K562 (cell line): ENCODE measurements around the gene UBFD1. TPM values are rescaled to one million over a fixed set of nuclear protein-coding genes. Genes with fewer than 3 reads are reported as not detected.

Experiments used
- ARHGAP35 ChIP-seq: fragments of 450-650 bp; IDR thresholded peaks from 2 replicates; pipeline ENCODE4 v1.6.1; 2018; ENCODE audit not compliant: partially characterized antibody
- ARID1B ChIP-seq: fragments of 450-650 bp; IDR thresholded peaks from 2 replicates; pipeline ENCODE4 v1.6.1; 2016; ENCODE audit warnings: antibody characterized with exemption, mild to moderate bottlenecking, inconsistent platforms
- GATAD2B ChIP-seq: fragments of 450-650 bp; IDR thresholded peaks from 2 replicates; pipeline ENCODE4 v1.6.1; 2017; ENCODE audit warnings: mild to moderate bottlenecking, borderline replicate concordance
- ID3 ChIP-seq, 2 experiments: fragments of 250-450 bp in 1 of 2; fragments of 450-650 bp in 1 of 2; sonication (Bioruptor Pico) in 1 of 2; IDR thresholded peaks; 2 replicates each; pipeline versions ENCODE4 v1.6.1 to v1.8.0; 2016 to 2021; ENCODE audit warnings: mild to moderate bottlenecking in 2 of 2, moderate library complexity in 2 of 2, missing compliant biosample characterization in 1 of 2, missing genetic modification characterization in 1 of 2
- KLF10 ChIP-seq: fragments of 250-450 bp; sonication (Bioruptor Pico); IDR thresholded peaks from 2 replicates; pipeline ENCODE4 v1.6.1; 2021; ENCODE audit warnings: matching md5 sums
- LARP7 ChIP-seq: fragments of 450-650 bp; IDR thresholded peaks from 2 replicates; pipeline ENCODE4 v1.6.1; 2016
- NFE2 ChIP-seq: IDR thresholded peaks from 2 replicates; pipeline ENCODE4 v1.6.1; 2014; ENCODE audit warnings: antibody characterized with exemption, low read depth
- NONO ChIP-seq, 2 experiments: fragments of 200-400 bp in 1 of 2; fragments of 450-650 bp in 1 of 2; formaldehyde crosslinking in 1 of 2; IDR thresholded peaks; 2 replicates each; pipeline ENCODE4 v1.6.1; 2017; ENCODE audit warnings: low read depth in 2 of 2, mild to moderate bottlenecking in 2 of 2, moderate library complexity in 2 of 2, low read length in 1 of 2
- PCBP1 ChIP-seq: fragments of 200-400 bp; formaldehyde crosslinking; IDR thresholded peaks from 2 replicates; pipeline ENCODE4 v1.6.1; 2018; ENCODE audit warnings: mild to moderate bottlenecking, low read depth, low read length; ENCODE audit not compliant: poor library complexity, severe bottlenecking
- PCBP2 ChIP-seq: fragments of 200-400 bp; formaldehyde crosslinking; IDR thresholded peaks from 2 replicates; pipeline ENCODE4 v1.6.1; 2018; ENCODE audit warnings: low read length, low read depth, mild to moderate bottlenecking, moderate library complexity; ENCODE audit not compliant: poor library complexity, severe bottlenecking
- PKNOX1 ChIP-seq: fragments of 450-650 bp; IDR thresholded peaks from 2 replicates; pipeline ENCODE4 v1.6.1; 2016
- PREB ChIP-seq: sonication (generic); formaldehyde crosslinking; IDR thresholded peaks from 2 replicates; pipeline ENCODE4 v1.8.1; 2023; ENCODE audit warnings: mild to moderate bottlenecking, missing genetic modification reagents
- SRF ChIP-seq, 2 experiments: fragments of 250-450, 450-650 bp in 1 of 2; sonication (Bioruptor Pico) in 1 of 2; sonication (generic) in 1 of 2; formaldehyde crosslinking; IDR thresholded peaks; 2 replicates each; pipeline versions ENCODE4 v1.5.0 to v1.5.1; 2020 to 2022; ENCODE audit warnings: mild to moderate bottlenecking in 1 of 2, missing genetic modification reagents in 1 of 2
- TEAD2 ChIP-seq: fragments of 450-650 bp; IDR thresholded peaks from 2 replicates; pipeline ENCODE4 v1.6.1; 2016; ENCODE audit warnings: missing genetic modification characterization, control low read depth, missing compliant biosample characterization
- ZBTB26 ChIP-seq: fragments of 450-650 bp; formaldehyde crosslinking; IDR thresholded peaks from 2 replicates; pipeline ENCODE4 v1.4.0; 2022; ENCODE audit warnings: missing genetic modification characterization
- ZNF224 ChIP-seq: sonication (generic); formaldehyde crosslinking; IDR thresholded peaks from 2 replicates; pipeline ENCODE4 v1.8.0; 2022; ENCODE audit warnings: mild to moderate bottlenecking, missing genetic modification reagents
- ZNF764 ChIP-seq: fragments of 250-450 bp; sonication (Bioruptor Pico); IDR thresholded peaks from 2 replicates; pipeline ENCODE4 v1.4.0; 2020; ENCODE audit warnings: low read depth, mild to moderate bottlenecking, moderate library complexity
- ZNF830 ChIP-seq: fragments of 250-450 bp; sonication (Bioruptor Pico); IDR thresholded peaks from 2 replicates; pipeline ENCODE4 v1.5.0; 2021; ENCODE audit warnings: mild to moderate bottlenecking
- polyA plus RNA-seq, 8 experiments: library from polyadenylated mRNA; depleted of rRNA in 4 of 8; stranded (reverse) in 5 of 8; unstranded in 3 of 8; fragments of >200 nt; fragmentation: Nextera tagmentation in 2 of 8; fragmentation: Illumina TruSeq in 1 of 8; extraction: Ambion mirVana in 2 of 8; extraction: Trizol in 1 of 8; gene quantifications; 2 replicates each; pipeline versions ENCODE4 v1.2.1 to v1.2.3, GENCODE V29; 2011 to 2014; ENCODE audit warnings: inconsistent platforms in 1 of 8, missing spikeins in 1 of 8
- total RNA-seq, 7 experiments: library from RNA; depleted of rRNA in 6 of 7; stranded (reverse); fragments of >200 nt in 6 of 7; fragmentation: Illumina TruSeq in 2 of 7; extraction: Trizol in 2 of 7; gene quantifications; 2 replicates each; pipeline versions ENCODE4 v1.2.1 to v1.2.3, GENCODE V29; 2011 to 2021; ENCODE audit warnings: low replicate concordance in 1 of 7
- TF ChIP-seq, protein P1 (sequence below): fragments of 450-650 bp; conservative IDR thresholded peaks from 2 replicates; pipeline ENCODE4 v1.6.1; 2016; ENCODE audit warnings: missing genetic modification characterization, low read depth, mild to moderate bottlenecking, missing compliant biosample characterization, moderate library complexity
- TF ChIP-seq, protein P2 (sequence below): fragments of 250-450 bp; sonication (Bioruptor Pico); IDR thresholded peaks from 2 replicates; pipeline ENCODE4 v1.5.0; 2021

UBFD1 gene
- total and polyA plus RNA-seq, 9 of the 15 experiments (the other 6 are each of a cell fraction or from before 2014, with no cell fraction given): 10.7 to 66.2 (median 34.0) TPM

DNA sequence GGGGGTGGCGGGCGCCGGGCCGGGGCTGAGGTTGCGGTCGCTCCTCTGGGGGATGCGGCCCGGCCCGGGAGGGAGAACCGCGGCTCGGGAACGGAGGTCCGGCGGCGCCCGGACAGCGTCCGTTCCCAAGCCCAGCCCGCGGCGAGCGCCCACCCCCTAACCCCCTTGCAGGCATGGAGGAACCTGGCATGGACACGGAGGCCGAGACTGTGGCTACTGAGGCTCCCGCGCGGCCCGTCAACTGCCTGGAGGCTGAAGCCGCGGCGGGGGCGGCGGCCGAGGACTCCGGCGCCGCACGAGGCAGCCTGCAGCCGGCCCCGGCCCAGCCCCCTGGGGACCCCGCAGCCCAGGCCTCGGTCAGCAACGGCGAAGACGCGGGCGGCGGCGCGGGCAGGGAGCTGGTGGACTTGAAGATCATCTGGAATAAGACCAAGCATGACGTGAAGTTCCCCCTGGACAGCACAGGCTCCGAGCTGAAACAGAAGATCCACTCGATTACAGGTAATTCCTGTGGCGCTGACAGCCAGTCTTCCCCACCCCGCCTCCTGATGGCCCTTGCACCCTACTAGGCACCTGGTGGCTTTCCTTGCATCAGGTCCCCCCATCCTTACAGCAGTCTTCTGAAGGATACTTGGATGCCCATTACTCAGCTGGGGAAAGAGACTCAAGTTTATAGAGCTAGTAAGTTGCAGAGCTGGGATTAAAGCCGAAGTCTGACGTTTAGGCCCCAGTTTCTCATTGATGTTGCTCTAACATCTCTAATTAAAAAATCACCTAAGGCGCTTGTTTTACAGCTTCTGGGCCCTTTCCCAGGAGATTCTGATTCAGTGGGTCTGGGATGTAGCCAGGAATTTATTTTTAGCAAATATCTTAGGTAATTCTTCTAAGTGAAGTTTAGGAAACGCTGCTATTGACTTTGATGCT, 514 bp downstream of the UBFD1 start (continued):
- TF ChIP-seq ARHGAP35 (no peak), PCBP1 (no peak), PCBP2 (no peak), ZNF224 (no peak), GATAD2B (0 out of 2 replicates have a peak, but pooled peaks have one; percentile 47), SRF (CRISPR knock-in tag; IDR thresholded peaks at IDR 0.05) (no peak), TEAD2 (no peak), LARP7 (no peak), ID3 (CRISPR knock-in tag; IDR thresholded peaks at IDR 0.05) (no peak), ID3 (tag; IDR thresholded peaks at IDR 0.05) (no peak), ZBTB26 (CRISPR knock-in tag) (no peak), PREB (CRISPR knock-in tag) (no peak), KLF10 (CRISPR knock-in tag) (no peak), PKNOX1 (no peak), ARID1B (no peak), NFE2 (no peak), NONO (IDR thresholded peaks at IDR 0.05; ENCODE audit: low read depth in 2 of 2, low read length in 1 of 2) (peak; percentile 22 to 62; a peak in 3 of 4 replicates), ZNF830 (CRISPR knock-in tag) (no peak), ZNF764 (CRISPR knock-in tag) (no peak)
- TF ChIP-seq, protein P1, sequence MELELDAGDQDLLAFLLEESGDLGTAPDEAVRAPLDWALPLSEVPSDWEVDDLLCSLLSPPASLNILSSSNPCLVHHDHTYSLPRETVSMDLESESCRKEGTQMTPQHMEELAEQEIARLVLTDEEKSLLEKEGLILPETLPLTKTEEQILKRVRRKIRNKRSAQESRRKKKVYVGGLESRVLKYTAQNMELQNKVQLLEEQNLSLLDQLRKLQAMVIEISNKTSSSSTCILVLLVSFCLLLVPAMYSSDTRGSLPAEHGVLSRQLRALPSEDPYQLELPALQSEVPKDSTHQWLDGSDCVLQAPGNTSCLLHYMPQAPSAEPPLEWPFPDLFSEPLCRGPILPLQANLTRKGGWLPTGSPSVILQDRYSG (tag): no peak
- TF ChIP-seq, protein P2, sequence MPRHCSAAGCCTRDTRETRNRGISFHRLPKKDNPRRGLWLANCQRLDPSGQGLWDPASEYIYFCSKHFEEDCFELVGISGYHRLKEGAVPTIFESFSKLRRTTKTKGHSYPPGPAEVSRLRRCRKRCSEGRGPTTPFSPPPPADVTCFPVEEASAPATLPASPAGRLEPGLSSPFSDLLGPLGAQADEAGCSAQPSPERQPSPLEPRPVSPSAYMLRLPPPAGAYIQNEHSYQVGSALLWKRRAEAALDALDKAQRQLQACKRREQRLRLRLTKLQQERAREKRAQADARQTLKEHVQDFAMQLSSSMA (CRISPR knock-in tag): peak; percentile 11; the same call in 1 of the 2 replicates
